Stimulated activated CD4-positive, alpha-beta T cell treated with anti-CD3 and anti-CD28 coated beads, Interleukin-4, amount 100 ng/mL, for 48 hours (primary cell): ENCODE data around the gene TNPO1.
"Not testable (repeated sequence)": the region's sequence is repeated elsewhere in the genome, so short reads cannot be mapped to it uniquely, and the experiment has no call there.

Experiments
- DNase-seq, 2 donors: peaks; one replicate each; pipeline ENCODE4 v3.0.0-alpha.2; 2020; ENCODE audit warnings: low read depth in 2 of 2

TNPO1 gene

DNA sequence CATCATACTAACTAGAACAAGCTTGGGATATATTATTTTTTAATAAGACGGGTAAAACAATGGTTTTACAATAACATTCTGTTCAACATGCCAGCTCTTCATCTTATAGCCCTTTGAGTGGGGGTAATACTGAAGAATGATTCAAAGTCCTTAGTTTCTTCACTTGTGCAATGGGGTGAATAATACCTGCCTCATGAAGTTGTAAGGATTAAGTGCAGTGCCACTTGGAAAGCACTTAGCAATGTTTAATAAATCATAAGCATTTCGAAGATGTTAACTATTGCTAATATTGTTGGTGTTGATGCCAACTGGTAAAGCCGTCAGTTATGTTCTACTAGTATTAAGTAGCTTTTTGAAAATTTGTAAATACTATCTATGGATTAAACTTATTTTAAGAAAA lies 38.0 kb downstream of the TNPO1 start:
- no peak for DNase-seq

GRCh38 chr5:72855821-72856220 lies 39.4 kb downstream of the TNPO1 start:
- DNase-seq: no peak

DNA sequence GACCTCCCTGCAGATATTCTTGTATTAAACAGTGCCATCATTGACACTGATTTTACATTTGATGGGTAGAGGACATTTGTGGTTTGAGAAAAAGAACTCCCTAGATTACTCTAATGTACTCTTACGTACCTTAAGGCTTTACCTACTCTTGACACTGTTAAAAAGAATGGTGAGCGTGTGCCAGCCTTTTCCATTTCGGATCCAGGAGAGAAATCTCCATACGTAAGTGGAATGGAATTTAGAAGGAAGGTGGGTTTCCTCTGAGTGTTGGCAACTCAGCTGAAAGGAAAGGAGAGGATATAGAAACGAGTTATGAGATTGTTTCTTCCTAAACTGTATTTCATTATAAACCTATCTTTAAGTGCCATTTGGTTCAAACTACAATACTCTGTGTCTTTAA lies 40.9 kb downstream of the TNPO1 start:
- DNase-seq: no peak

DNA sequence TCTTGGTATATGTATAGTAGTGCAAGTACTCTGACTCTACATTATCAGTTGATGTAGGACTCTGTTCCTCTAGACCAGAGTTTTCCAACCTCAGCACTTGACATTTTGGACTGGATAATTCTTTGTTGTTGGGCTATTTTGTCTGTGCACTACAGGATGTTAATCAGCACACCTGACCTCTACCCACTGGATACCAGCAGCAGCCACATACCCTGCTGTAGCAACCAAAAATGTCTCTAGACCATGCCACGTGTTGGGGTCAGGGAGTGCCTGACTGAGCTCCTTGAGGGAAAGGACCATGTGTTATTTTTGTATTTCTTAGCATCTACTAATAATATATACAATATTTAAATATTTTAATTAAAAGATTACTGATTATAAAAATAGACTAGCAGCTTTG lies 42.7 kb downstream of the TNPO1 start:
- DNase-seq: no peak

DNA sequence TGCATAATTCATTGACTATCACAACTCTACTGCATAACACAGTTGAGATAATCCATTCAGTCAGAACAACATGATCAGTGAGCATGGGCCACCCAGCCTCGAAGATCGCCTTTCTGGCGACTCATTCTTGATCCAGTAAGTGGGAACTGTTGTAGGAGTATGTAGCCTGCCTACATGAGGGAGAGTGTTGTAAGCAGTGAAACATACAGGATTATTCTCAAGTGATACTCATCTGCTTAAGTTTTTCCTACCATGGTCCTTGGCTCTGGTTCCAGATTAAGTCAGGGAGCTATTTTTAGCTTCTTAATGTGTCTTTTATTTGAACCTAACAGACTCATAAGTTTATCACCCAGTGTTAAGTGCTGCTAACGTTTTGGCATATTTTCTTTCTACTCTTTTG lies 44.0 kb downstream of the TNPO1 start:
- DNase-seq: no peak

DNA sequence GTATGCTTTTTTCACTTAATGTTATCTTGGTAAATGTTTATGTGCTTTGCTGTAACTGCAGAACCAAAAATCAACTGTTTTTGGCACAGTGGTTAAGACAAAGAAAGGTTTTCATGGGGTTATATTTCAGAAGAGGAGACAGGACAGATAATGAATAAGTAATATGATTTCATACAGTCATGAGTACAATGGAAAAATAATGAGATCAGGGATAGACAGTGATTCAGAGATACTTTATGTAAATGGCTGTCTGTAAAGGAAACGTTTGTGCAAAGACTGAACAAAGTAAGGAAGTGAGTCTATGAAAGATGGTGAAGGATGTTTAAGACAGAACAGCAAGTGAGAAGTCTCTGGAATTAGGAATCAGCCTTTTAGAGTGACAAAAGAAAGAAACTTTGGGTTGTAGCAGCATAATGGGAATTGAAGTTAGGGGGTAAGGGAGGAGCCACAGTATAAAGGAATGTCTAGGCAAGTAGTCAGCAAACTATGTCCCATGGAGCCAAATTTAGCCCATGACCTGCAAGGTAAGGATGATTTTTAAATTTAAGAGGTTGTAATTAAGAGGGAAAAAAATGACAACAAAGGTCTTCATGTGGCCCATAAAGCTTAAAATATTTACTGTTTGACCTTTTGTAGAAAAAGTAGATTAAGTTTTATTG lies 55.0 kb downstream of the TNPO1 start:
- no peak for DNase-seq

DNA sequence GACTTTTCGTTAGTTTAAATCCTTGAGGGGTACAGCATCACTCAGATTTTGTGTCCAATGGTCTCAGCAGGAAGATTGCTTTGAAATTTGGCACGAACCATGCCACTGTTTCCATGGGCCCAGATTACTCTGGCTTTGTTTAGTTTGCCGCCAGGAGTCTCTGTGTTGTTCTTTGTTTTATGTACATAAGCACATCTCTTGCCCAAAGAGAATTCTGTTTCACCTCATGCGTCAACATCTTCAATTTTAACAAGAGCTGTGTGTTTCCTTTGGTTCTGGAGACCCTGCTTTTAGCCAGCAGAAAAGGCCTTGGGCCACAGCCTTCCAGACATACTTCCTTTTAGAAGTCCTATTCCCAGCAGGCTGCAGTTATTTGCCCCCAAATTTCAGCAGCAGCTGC lies 62.4 kb downstream of the TNPO1 start:
- no peak for DNase-seq

DNA sequence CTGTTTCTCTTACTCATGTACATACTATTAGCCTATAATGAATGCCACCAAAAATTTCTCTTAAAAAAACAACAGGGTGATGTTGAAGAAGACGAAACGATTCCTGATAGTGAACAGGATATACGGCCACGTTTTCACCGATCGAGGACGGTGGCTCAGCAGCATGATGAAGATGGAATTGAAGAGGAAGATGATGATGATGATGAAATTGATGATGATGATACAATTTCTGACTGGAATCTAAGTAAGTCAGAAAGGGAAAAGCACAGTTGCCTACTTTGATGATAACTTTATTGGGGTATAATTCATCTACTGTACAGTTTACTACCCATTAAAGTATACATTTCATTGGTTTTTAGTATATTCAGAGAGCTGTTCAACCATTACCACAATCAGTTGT lies 66.5 kb downstream of the TNPO1 start:
- no peak for DNase-seq

DNA sequence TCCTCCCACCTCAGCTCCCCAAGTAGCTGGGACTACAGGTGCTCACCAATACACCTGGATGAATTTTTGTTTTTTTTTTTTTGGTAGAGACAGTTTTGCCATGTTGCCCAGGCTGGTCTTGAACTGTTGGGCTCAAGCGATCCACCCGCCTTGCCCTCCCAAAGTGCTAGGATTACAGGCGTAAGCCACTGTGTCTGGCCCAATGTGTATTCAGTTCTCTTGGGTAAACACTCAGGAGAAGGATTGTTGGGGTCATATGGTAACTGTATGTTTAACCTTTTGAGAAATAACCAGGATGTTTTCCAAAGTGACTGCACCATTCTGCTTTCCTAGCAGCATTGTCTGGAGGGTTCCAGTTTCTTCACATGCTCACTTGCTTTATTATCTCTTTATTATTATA lies 67.4 kb downstream of the TNPO1 start:
- no peak for DNase-seq

DNA sequence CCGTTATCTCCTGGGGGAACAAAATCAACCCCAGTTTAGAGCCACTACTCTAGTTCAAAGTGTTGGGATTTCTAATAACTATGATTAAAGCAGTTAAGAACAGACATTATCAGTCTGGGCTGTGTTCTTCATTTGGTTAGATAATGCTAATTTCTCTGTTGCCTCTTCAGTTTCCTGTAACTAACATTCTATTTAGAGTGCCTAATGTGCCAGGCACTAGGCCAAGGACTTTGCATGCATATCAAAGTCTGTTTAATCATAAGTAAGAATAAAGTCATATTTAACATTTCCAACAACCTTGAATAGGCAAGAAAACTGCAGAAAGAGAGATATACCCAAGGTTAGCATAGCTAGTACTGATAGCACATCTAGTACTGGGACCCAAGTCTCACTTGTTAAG lies 68.4 kb downstream of the TNPO1 start:
- DNase-seq: no peak

GRCh38 chr5:72885824-72886223 lies 69.4 kb downstream of the TNPO1 start:
- DNase-seq: no peak

- DNase-seq: no peak
Observed at GRCh38 chr5:72888595-72888994, 72.1 kb downstream of the TNPO1 start.

DNA sequence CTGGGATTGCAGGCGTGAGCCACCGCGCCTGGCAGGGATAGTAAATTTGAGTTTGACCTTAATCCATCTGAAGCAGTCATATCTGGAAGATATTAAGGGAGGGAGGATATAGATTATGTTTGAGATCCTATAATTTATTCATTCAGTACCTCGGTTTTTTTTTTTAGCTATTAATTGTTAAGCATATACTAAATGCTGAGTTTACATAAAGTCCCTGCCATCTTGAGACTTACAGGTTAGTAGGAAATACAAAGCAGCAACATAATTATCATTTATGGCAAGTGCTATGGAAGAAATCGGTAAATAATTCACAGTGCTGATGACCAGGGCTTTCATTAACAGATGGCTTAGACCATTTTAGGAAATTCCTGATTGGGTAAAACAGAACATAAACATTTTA lies 72.9 kb downstream of the TNPO1 start:
- no peak for DNase-seq

GRCh38 chr5:72892846-72893245 lies 76.4 kb downstream of the TNPO1 start:
- DNase-seq: no peak

DNA sequence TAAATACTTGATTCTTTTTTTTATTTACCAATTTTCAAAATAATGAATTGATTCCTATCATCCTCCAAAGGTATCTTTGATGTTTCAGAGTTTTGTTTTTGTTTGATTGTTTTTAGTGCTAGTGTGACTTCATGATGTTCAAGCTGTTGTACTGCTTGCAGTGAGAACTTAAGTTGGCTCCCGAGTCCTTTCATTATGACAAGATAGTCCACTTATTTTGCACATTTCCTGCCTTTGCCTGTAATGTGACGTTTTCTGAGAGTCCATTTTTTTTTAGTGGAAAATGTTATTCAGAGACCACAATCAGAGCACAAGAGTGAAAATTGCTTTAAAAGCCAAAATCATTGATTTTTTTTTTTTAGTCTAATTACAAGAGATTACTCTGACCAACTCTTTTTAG lies 79.3 kb downstream of the TNPO1 start:
- DNase-seq: no peak

GRCh38 chr5:72906806-72907205 lies 90.3 kb downstream of the TNPO1 start:
- no peak for DNase-seq

- DNase-seq: no peak
Observed at GRCh38 chr5:72908664-72909063, 92.2 kb downstream of the TNPO1 start.

DNA sequence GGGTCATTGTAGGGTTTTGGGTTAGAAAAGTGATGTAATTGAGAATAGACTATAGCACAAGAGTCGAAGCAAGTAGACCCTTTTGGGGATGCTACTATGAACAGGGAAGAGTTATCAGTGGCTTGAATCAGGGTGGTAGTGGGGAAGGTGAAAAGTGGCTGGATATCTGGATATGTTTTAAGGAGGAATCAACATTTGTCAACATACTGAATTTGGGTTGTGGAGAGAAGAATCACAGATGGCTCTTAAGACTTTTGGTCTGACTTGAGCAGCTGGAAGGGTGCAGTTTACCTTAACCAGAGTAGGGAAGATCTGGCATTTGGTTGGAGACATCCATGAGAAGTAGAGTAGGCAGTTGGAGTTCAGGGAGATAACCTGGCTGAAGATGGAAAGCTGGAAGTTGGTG lies 100.9 kb downstream of the TNPO1 start:
- no peak for DNase-seq

DNA sequence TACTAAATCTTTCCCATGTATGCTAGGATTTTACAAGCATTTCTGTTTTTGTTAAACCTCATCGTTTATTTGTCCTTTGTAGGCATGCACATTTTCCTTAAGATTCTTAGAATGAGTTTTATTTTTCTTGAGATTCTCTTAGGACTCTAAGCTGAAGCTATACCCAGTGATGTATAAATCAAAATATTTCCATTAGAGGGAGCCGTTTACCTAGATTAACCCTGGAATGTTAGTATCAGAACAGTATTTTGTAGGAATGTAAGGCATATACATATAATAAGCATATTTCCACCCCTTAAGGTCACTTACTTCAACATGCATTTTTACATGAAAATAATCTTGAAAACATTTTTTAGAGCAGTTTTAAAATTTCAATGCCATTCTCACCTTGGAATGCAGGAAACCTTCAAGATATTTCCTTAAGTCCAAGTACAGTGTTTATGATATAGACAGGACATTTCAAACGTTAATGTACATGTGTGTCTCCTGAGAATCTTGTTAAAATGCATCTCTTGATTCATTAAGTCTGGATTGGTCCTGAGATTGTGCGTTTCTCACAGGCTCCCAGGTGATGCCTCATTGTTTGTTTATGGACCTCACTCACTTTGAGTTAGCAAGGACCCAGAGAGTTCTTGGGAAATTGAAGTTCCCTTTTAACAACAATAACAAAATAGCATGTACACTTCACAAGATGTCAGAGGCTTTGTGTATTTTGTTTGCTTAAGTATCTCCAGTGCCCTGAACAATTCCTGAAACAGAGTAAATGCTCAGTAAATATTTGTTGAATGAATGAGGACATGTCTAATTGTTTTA lies 104.4 kb downstream of the TNPO1 start:
- no peak for DNase-seq

DNA sequence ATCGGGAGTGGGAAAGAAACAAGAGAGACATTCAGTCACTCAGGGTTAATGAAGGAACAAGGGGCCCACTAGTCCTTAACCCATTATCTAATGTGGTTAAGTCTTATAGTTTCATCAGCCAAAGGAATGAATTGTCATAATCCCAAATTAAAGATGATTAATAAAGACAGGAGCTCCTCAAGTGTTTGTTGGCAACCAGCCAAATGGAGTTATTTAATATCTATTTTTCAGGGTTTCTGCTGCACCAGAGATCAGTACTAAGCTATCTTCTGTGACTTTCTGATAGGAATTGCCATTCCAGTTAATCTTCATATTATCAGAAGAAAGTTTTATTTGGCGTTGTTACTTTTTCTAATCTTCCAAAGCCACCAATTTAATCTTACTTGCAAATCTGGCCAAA lies 105.4 kb downstream of the TNPO1 start:
- no peak for DNase-seq

DNA sequence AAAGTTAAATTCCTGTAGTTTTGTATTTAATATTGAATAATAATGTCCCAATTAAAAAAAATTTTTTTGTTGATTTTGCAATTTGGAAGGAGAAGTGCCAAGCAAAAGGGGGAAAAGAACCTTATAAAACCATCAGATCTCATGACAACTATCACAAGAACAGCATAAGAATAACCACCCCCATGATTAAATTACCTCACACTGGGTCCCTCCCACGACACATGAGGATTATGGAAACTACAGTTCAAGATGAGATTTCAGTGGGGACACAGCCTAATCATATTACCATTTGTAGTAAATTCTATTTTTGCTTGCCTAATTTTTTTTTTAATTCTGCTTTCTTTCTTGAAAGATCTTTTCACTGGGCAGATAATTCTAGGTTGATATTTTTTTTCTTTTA lies 106.0 kb downstream of the TNPO1 start:
- no peak for DNase-seq

GRCh38 chr5:72925336-72926010 lies 109.0 kb downstream of the TNPO1 start:
- DNase-seq: no peak

DNA sequence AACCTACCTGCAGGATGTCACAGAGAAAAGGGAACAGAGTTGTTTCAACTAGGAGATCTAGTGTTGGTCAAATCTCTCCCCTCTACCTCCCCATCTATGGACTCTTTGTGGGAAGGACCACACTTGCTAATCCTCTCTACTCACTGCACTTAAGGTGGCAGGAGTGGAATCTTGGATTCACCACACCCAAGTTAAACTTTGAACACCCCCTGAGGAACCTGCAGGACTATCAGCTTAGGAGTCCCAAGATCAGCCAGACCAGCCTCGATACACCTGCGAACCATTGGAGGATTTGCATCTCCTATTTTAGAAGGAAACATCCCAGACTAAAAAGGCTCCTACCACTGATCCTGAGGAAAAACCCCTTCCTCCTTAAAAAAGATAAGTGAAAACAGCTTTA lies 116.2 kb downstream of the TNPO1 start:
- DNase-seq: not testable (repeated sequence)
